GM19452 (cell line): ENCODE results near the gene HSPA4.
A peak's percentile ranks its signal among the peaks of the same experiment; 100 is the strongest.
"Not testable (repeated sequence)": the region's sequence is repeated elsewhere in the genome, so short reads cannot be mapped to it uniquely, and the experiment has no call there.

Experiments used
- ATAC-seq: cut with Tn5 transposase; IDR thresholded peaks from one replicate; pipeline ENCODE4 v1.9.1; 2021; ENCODE audit not compliant: unreplicated experiment

Gene HSPA4

DNA sequence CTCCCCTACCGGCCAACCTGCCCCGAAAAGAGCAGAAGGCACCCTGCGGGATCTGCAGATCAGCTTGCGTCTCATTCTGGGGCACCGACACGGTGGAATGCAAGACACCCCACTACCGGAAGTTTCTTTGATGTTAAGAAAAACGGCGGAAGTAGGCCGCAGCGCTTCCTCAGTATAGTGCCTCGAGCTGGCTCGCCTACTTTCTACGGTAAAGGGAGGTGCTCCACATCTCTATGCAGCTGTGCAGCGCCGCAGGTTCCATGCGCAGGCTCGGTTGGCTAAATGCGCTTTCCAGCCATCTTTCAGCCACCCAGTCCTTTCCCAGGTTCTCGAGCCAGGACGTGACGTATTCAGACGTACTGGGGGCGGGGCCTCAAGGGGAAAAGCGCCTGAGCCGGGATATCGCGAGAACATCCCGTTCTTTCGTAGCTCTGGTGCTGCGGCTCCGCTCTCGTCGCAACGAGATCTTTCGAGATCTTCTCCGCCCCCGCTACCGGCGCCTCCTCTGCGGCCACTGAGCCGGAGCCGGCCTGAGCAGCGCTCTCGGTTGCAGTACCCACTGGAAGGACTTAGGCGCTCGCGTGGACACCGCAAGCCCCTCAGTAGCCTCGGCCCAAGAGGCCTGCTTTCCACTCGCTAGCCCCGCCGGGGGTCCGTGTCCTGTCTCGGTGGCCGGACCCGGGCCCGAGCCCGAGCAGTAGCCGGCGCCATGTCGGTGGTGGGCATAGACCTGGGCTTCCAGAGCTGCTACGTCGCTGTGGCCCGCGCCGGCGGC, at the start of gene HSPA4:
HSPA4 (plus strand) TSS at position 472 of the 775 bp plus-strand sequence; CDS start at position 710, 238 bp downstream.
- peak; percentile 87 for ATAC-seq

- no peak for ATAC-seq
Measured at GRCh38 chr5:133006653-133007052, 45.2 kb upstream of the HSPA4 start.

DNA sequence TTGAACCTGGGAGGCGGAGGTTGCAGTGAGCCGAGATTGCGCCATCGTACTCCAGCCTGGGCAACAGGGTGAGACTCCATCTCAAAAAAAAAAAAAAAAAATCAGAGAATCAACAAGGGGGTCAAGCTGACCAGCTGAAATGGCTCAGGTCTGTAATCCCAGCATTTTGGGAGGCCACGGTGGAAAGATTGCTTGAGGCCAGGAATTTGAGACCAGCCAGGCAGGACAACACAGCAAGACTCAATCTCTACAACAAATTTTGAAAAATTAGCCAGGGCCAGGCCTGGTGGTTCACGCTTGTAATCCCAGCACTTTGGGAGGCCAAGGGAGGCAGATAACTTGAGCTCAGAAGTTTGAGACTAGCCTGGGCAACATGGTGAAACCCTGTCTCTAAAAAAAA, 43.4 kb upstream of the HSPA4 start:
- not testable (repeated sequence) for ATAC-seq

- no peak for ATAC-seq
Measured at GRCh38 chr5:133015466-133015865, 36.3 kb upstream of the HSPA4 start.

GRCh38 chr5:133017964-133018363, 33.8 kb upstream of the HSPA4 start:
- no peak for ATAC-seq

DNA sequence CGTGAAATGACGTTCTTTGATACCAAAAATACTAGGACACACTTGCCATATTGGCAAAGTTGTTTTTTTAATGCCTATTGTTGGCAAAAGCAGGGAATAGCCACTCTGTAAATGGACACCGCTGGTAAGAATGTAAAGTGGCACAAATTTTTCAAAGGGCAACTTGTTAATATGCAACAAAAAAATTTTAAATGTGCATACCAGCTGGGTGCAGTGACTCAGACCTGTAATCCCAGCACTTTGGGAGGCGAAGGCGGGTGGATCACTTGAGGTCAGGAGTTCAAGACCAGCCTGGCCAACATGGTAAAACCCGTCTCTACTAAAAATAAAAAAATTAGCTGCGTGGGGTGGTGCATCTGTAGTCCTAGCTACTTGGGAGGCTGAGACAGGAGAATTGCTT, 32.3 kb upstream of the HSPA4 start:
- not testable (repeated sequence) for ATAC-seq

GRCh38 chr5:133025804-133026663, 25.8 kb upstream of the HSPA4 start, which contains the start of gene ZCCHC10:
ZCCHC10 (minus strand) TSS chr5:133026549; CDS start chr5:133026537, 12 bp downstream.
- peak; percentile 97 for ATAC-seq

DNA sequence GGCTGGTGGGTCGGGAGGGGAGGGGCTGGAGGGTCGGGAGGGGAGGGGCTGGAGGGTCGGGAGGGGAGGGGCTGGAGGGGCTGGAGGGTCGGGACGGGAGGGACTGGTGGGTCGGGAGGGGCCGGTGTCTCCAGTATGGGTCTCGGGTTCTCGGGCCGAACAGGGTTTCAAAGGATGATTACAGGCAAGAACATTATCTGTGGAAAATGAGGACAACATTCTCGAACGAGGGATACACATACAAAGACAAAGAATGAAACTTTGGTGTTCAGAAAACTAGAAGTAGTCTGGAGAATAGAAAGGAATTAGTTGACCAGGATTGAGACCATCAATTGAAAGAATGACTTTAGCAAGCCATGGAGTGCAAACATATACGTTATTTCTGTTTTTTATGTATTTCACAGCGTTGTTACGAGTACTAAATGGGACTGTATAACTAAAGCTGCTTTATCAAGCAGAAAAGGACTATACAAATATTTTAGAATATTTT, 25.1 kb upstream of the HSPA4 start:
- ATAC-seq: no peak

GRCh38 chr5:133029416-133029815, 22.4 kb upstream of the HSPA4 start:
- no peak for ATAC-seq

- no peak for ATAC-seq
Measured at GRCh38 chr5:133030343-133031005, 21.3 kb upstream of the HSPA4 start.

DNA sequence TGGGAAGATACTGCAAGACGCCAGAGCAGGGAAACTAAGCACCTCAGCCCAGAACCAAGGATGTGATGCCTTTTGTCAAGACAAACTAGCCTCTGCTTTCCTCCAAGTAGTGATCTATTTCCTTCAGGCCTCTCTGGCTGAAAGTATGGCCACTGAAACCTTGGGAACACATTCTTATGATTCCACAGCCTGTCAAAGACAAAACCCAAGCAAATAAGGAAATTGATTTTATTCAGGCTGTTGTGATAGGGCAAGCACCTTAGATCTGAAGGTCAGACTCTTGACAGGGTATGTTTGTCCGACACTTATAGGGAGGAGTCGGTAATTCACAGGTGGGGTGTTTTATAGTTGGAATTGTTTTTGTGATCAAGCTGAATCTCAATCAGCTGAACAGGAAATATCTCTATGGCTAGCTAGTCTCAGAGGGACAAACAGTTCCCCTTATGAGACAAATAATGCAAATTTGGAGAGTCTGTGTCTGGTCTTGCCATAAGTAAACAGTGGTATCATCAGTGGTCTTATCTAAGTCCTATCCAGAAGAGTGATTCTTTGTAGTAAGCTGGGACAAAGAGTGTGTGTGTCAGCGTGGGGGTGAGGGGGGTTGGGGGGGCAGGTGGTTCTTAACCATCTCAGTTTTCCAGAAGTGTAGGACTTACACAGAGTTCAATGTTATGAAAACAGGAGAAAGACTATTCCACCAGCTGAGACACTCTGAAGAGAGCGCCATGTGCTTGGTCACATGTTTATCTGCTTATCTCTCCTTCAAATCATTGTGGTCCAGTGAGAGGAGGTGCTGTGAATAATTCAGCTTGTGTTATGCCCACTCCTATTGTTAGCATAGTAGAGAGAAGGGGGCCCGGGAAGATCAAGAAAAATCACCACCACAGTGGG, 18.7 kb upstream of the HSPA4 start:
- peak; percentile 66 for ATAC-seq

GRCh38 chr5:133034064-133034463, 17.7 kb upstream of the HSPA4 start:
- no peak for ATAC-seq

- no peak for ATAC-seq
Measured at GRCh38 chr5:133035224-133035623, 16.6 kb upstream of the HSPA4 start.

- not testable (repeated sequence) for ATAC-seq
Measured at GRCh38 chr5:133036677-133037076, 15.1 kb upstream of the HSPA4 start.

GRCh38 chr5:133041157-133041784, 10.5 kb upstream of the HSPA4 start:
- no peak for ATAC-seq

- no peak for ATAC-seq
Measured at GRCh38 chr5:133041910-133042309, 9.9 kb upstream of the HSPA4 start.

- not testable (repeated sequence) for ATAC-seq
Measured at GRCh38 chr5:133046560-133046959, 5.3 kb upstream of the HSPA4 start.

DNA sequence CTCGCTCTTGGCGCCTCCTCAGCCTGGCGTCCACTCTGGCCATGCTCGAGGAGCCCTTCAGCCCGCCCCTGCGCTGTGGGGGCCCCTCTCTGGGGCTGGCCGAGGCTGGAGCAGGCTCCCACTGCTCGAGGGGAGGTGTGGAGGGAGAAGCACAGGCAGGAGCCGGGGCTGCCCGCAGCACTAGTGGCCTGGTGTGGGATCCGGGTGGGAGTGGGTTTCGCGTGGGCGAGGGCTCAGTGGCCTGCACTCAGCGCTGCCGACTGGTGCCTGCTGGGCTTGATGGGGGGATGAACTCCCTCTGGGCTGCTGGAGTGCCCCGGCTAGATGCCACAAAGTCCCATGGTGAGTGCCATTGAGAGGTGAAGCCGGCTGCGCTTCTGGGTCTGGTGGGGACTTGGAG, 4.4 kb upstream of the HSPA4 start:
- no peak for ATAC-seq

DNA sequence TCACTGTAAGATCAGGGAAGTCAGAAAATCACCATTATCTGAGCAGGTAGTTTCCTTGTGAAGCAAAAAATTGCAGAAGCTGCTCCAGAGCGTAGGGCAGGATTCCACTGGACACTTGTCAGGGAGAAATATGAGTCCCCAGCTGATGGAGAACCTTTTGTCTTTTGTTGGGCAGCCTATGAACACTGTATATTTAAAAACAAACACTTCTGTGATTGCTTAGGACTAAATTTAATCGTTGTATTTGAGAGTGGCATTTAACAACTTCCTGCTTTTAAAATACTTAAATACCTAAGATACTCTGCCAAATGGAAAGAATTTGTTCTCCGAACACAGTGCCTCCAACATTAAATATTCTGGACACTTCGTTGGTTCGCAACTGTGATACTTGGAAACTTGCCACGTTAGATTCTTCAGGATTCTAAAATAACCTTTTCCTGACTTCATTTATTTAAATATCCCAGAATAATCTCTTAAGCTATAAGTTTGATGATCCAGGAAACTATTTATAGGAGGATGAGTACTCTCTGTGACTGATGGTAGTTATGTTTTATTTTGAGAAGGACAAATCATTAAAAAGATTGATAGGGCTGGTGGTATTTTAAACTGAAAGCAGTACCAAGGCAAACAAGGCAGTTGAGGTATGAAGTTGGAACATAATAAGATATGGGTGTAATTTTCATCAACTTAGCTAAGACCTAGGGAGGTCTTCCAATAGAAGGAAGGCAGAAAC, 2.7 kb upstream of the HSPA4 start:
- no peak for ATAC-seq
